ENCODE data around the gene CEP250.
"Not testable (repeated sequence)": the region's sequence is repeated elsewhere in the genome, so short reads cannot be mapped to it uniquely, and the experiment has no call there.

Gene CEP250

GRCh38 chr20:35437599-35437998 lies 17.8 kb upstream of the CEP250 start:
- Histone ChIP-seq H3K9me3 (ENCODE audit: control insufficient read depth, low read length) (no peaks in the 10 kb centered on the region), H3K4me3 (ENCODE audit: low read length) (peak overlapping the region; percentile 78), H3K9ac (ENCODE audit: low read length) (peak overlapping the region; percentile 78), H3K27me3 (replicated peaks; ENCODE audit: control insufficient read depth, insufficient read depth, low read length) (no peaks in the 10 kb centered on the region), H3K4me1 (ENCODE audit: control insufficient read depth, insufficient read depth, low read length) (peaks cover 49% of the 10 kb centered on the region), H3K36me3 (ENCODE audit: control insufficient read depth, insufficient read depth, low read length, severe bottlenecking) (peaks cover 8% of the 10 kb centered on the region)
- no peak for DNase-seq (ENCODE audit: low read depth)

- peak; percentile 93 for DNase-seq (ENCODE audit: low read depth)
- no peak overlapping the region for H3K9ac ChIP-seq (ENCODE audit: low read length)
- peaks cover 16% of the 10 kb centered on the region for H3K4me1 ChIP-seq (ENCODE audit: control insufficient read depth, insufficient read depth, low read length)
- no peak overlapping the region for H3K4me3 ChIP-seq (ENCODE audit: low read length)
- H3K9me3 ChIP-seq (ENCODE audit: control insufficient read depth, low read length), result no peaks in the 10 kb centered on the region
- H3K27me3 ChIP-seq (replicated peaks; ENCODE audit: control insufficient read depth, insufficient read depth, low read length), result no peaks in the 10 kb centered on the region
- no peaks in the 10 kb centered on the region for H3K36me3 ChIP-seq (ENCODE audit: control insufficient read depth, insufficient read depth, low read length, severe bottlenecking)
Measured at GRCh38 chr20:35443003-35443402, 12.4 kb upstream of the CEP250 start.

- H3K4me3 ChIP-seq (ENCODE audit: low read length), result no peak overlapping the region
- peaks cover 8% of the 10 kb centered on the region for H3K4me1 ChIP-seq (ENCODE audit: control insufficient read depth, insufficient read depth, low read length)
- H3K9ac ChIP-seq (ENCODE audit: low read length), result no peak overlapping the region
- no peaks in the 10 kb centered on the region for H3K27me3 ChIP-seq (replicated peaks; ENCODE audit: control insufficient read depth, insufficient read depth, low read length)
- no peak for DNase-seq (ENCODE audit: low read depth)
- no peaks in the 10 kb centered on the region for H3K9me3 ChIP-seq (ENCODE audit: control insufficient read depth, low read length)
- H3K36me3 ChIP-seq (ENCODE audit: control insufficient read depth, insufficient read depth, low read length, severe bottlenecking), result no peaks in the 10 kb centered on the region
Measured at GRCh38 chr20:35444226-35444625, 11.2 kb upstream of the CEP250 start.

GRCh38 chr20:35446356-35447078 lies 8.9 kb upstream of the CEP250 start:
- Histone ChIP-seq H3K4me1 (ENCODE audit: control insufficient read depth, insufficient read depth, low read length) (peaks cover 8% of the 10 kb centered on the region), H3K9ac (ENCODE audit: low read length) (peak overlapping the region; percentile 5), H3K27me3 (replicated peaks; ENCODE audit: control insufficient read depth, insufficient read depth, low read length) (no peaks in the 10 kb centered on the region), H3K4me3 (ENCODE audit: low read length) (peak overlapping the region; percentile 77), H3K9me3 (ENCODE audit: control insufficient read depth, low read length) (no peaks in the 10 kb centered on the region), H3K36me3 (ENCODE audit: control insufficient read depth, insufficient read depth, low read length, severe bottlenecking) (no peaks in the 10 kb centered on the region)
- DNase-seq (ENCODE audit: low read depth), result no peak

- peak; percentile 91 for DNase-seq (ENCODE audit: low read depth)
- peak overlapping the region; percentile 77 for H3K4me3 ChIP-seq (ENCODE audit: low read length)
- H3K9me3 ChIP-seq (ENCODE audit: control insufficient read depth, low read length), result no peaks in the 10 kb centered on the region
- H3K27me3 ChIP-seq (replicated peaks; ENCODE audit: control insufficient read depth, insufficient read depth, low read length), result no peaks in the 10 kb centered on the region
- H3K9ac ChIP-seq (ENCODE audit: low read length), result peak overlapping the region; percentile 58
- peaks cover 4% of the 10 kb centered on the region for H3K4me1 ChIP-seq (ENCODE audit: control insufficient read depth, insufficient read depth, low read length)
- no peaks in the 10 kb centered on the region for H3K36me3 ChIP-seq (ENCODE audit: control insufficient read depth, insufficient read depth, low read length, severe bottlenecking)
Measured at GRCh38 chr20:35447082-35447789, 8.2 kb upstream of the CEP250 start.

- no peak for DNase-seq (ENCODE audit: low read depth)
- H3K4me1 ChIP-seq (ENCODE audit: control insufficient read depth, insufficient read depth, low read length), result no peaks in the 10 kb centered on the region
- no peaks in the 10 kb centered on the region for H3K36me3 ChIP-seq (ENCODE audit: control insufficient read depth, insufficient read depth, low read length, severe bottlenecking)
- no peaks in the 10 kb centered on the region for H3K27me3 ChIP-seq (replicated peaks; ENCODE audit: control insufficient read depth, insufficient read depth, low read length)
- peak overlapping the region; percentile 24 for H3K9ac ChIP-seq (ENCODE audit: low read length)
- H3K4me3 ChIP-seq (ENCODE audit: low read length), result no peak overlapping the region
- H3K9me3 ChIP-seq (ENCODE audit: control insufficient read depth, low read length), result no peaks in the 10 kb centered on the region
Measured at GRCh38 chr20:35448788-35449373, 6.5 kb upstream of the CEP250 start.

- not testable (repeated sequence) for H3K9ac ChIP-seq (ENCODE audit: low read length); H3K27me3 ChIP-seq (replicated peaks; ENCODE audit: control insufficient read depth, insufficient read depth, low read length); H3K4me3 ChIP-seq (ENCODE audit: low read length); H3K4me1 ChIP-seq (ENCODE audit: control insufficient read depth, insufficient read depth, low read length); H3K36me3 ChIP-seq (ENCODE audit: control insufficient read depth, insufficient read depth, low read length, severe bottlenecking); DNase-seq (ENCODE audit: low read depth); H3K9me3 ChIP-seq (ENCODE audit: control insufficient read depth, low read length)
Measured at GRCh38 chr20:35449855-35450254, 5.5 kb upstream of the CEP250 start.

GRCh38 chr20:35451295-35451694 lies 4.1 kb upstream of the CEP250 start:
- no peak overlapping the region for H3K9ac ChIP-seq (ENCODE audit: low read length)
- DNase-seq (ENCODE audit: low read depth), result no peak
- no peaks in the 10 kb centered on the region for H3K9me3 ChIP-seq (ENCODE audit: control insufficient read depth, low read length)
- peaks cover 7% of the 10 kb centered on the region for H3K4me1 ChIP-seq (ENCODE audit: control insufficient read depth, insufficient read depth, low read length)
- H3K27me3 ChIP-seq (replicated peaks; ENCODE audit: control insufficient read depth, insufficient read depth, low read length), result no peaks in the 10 kb centered on the region
- no peak overlapping the region for H3K4me3 ChIP-seq (ENCODE audit: low read length)
- H3K36me3 ChIP-seq (ENCODE audit: control insufficient read depth, insufficient read depth, low read length, severe bottlenecking), result no peaks in the 10 kb centered on the region

- peaks cover 9% of the 10 kb centered on the region for H3K4me1 ChIP-seq (ENCODE audit: control insufficient read depth, insufficient read depth, low read length)
Measured at GRCh38 chr20:35453647-35454046, 1.8 kb upstream of the CEP250 start.

GRCh38 chr20:35456700-35457099 lies 1.3 kb downstream of the CEP250 start:
- H3K9me3 ChIP-seq (ENCODE audit: control insufficient read depth, low read length); DNase-seq (ENCODE audit: low read depth); H3K9ac ChIP-seq (ENCODE audit: low read length); H3K4me1 ChIP-seq (ENCODE audit: control insufficient read depth, insufficient read depth, low read length); H3K27me3 ChIP-seq (replicated peaks; ENCODE audit: control insufficient read depth, insufficient read depth, low read length); H3K4me3 ChIP-seq (ENCODE audit: low read length): not testable (repeated sequence)
- H3K36me3 ChIP-seq (ENCODE audit: control insufficient read depth, insufficient read depth, low read length, severe bottlenecking), result peaks cover 14% of the 10 kb centered on the region

More at GRCh38 chr20:35453647-35454046, 1.8 kb upstream of the CEP250 start:
- Histone ChIP-seq H3K4me3 (ENCODE audit: low read length) (peak overlapping the region; percentile 99), H3K9me3 (ENCODE audit: control insufficient read depth, low read length) (no peaks in the 10 kb centered on the region), H3K9ac (ENCODE audit: low read length) (peak overlapping the region; percentile 98), H3K27me3 (replicated peaks; ENCODE audit: control insufficient read depth, insufficient read depth, low read length) (no peaks in the 10 kb centered on the region), H3K36me3 (ENCODE audit: control insufficient read depth, insufficient read depth, low read length, severe bottlenecking) (no peaks in the 10 kb centered on the region)
- no peak for DNase-seq (ENCODE audit: low read depth)

GRCh38 chr20:35457539-35457938 lies 2.1 kb downstream of the CEP250 start:
- H3K4me3 ChIP-seq (ENCODE audit: low read length); DNase-seq (ENCODE audit: low read depth); H3K27me3 ChIP-seq (replicated peaks; ENCODE audit: control insufficient read depth, insufficient read depth, low read length); H3K4me1 ChIP-seq (ENCODE audit: control insufficient read depth, insufficient read depth, low read length); H3K9me3 ChIP-seq (ENCODE audit: control insufficient read depth, low read length): not testable (repeated sequence)
- H3K9ac ChIP-seq (ENCODE audit: low read length), result peak overlapping the region; percentile 21
- peaks cover 23% of the 10 kb centered on the region for H3K36me3 ChIP-seq (ENCODE audit: control insufficient read depth, insufficient read depth, low read length, severe bottlenecking)
